EL (cell line): ENCODE measurements around the gene UGT1A7.
A peak's percentile ranks its signal among the peaks of the same experiment; 100 is the strongest.
"Not testable (repeated sequence)": the region's sequence is repeated elsewhere in the genome, so short reads cannot be mapped to it uniquely, and the experiment has no call there.

Experiments
- DNase-seq: peaks from one replicate; pipeline ENCODE4 v3.0.0-alpha.2; 2016

Gene UGT1A7

DNA sequence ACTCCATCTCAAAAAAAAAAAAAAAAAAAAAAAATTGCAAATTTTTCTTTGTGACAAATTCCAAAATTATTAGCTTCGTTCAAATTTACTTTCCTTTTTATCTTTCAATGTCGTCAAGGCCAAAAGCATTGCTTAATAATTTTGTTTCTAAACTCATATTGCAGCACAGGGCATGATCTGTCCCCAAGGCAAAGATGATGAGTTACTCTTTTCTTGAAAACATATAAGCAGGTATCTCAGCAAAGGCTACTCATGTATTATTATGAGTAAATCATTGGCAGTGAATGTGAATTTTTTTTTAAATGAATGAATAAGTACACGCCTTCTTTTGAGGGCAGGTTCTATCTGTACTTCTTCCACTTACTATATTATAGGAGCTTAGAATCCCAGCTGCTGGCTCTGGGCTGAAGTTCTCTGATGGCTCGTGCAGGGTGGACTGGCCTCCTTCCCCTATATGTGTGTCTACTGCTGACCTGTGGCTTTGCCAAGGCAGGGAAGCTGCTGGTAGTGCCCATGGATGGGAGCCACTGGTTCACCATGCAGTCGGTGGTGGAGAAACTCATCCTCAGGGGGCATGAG lies at the start of gene UGT1A7:
Gene UGT1A7, plus strand, starts transcription at position 381 of the 579 bp plus-strand sequence. Its CDS starts 37 bp downstream, at position 418.
- no peak for DNase-seq

DNA sequence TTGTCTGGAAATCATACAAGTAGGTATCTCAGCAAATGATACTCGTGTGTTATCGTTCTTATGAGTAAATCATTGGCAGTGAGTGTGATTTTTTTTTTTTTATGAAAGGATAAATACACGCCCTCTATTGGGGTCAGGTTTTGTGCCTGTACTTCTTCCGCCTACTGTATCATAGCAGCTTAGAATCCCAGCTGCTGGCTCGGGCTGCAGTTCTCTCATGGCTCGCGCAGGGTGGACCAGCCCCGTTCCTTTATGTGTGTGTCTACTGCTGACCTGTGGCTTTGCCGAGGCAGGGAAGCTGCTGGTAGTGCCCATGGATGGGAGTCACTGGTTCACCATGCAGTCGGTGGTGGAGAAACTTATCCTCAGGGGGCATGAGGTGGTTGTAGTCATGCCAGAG lies 45.4 kb upstream of the UGT1A7 start, which contains the start of gene UGT1A10:
Gene UGT1A10, plus strand, starts transcription at position 143 of the 400 bp plus-strand sequence. Its CDS starts 75 bp downstream, at position 218.
- not testable (repeated sequence) for DNase-seq

DNA sequence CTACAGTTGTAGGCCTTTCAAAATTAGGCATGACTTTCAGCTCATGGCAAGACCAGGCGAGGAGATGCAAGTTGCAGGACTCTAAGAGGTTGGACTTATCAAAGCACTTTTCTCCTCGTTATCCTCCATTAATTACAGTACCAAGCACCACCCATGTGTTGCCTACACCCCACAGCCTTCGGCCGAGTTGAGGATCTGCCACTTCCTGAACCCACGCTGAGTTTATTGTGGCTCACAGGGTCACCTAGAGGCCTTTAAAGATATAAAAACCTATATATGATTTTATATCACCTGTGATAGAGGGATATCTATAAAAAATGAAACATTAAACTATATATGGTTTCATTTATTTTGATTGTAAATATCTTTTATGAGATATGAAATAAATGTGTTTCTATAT lies 42.9 kb upstream of the UGT1A7 start:
- no peak for DNase-seq

DNA sequence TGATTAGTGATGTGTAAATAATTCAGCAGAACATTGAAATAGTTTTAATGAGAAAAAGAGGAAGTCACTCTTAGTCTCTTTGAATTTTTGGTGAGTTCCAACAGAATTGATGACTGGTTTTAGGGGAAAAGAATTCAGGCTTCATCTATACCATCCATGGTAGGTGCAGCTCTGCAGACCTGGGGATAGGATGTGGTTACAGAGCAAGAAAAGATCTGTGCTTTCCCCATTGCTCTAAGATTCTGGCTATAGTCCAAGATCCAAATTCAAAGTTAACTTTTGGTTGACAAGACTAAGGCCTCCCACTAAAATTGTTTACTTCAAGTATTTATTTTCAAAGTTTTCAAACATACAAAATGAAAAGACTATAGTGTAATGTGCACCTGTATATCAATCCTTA lies 41.8 kb upstream of the UGT1A7 start:
- no peak for DNase-seq

DNA sequence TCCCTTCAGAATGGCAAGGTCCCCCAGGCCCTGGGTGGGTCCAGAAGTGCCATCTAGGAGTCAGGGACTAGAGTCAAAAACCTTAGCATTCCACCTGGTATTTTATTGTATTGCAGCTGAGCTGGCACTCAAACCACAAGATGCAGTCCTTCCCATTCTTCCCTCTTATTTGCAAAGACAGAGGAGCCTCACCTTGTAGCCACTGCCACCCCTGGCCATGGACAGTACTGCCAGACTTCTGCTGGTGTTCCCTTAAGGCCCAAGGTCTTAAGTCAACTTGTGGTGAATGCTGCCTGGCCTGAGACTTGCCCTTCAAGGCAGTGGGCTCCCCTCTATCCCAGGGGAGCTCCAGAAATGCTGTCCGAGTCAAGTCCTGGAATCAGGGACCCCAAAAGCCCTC lies 38.6 kb upstream of the UGT1A7 start:
- DNase-seq = peak; percentile 2

DNA sequence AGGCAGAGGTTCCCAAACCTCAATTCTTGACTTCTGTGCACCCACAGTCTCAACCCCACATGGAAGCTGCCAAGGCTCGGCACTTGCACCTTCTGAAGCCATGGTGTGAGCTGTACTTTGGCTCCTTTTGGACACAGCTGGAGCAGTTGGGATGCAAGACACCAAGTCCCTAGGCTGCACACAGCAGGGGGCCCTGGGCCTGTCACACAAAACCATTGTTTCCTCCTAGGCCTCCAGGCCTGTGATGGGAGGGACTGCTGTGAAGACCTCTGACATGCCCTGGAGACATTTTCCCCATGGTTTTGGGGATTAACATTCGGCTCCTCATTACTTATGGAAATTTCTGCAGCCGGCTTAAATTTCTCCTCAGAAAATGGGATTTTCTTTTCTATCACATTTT lies 35.7 kb upstream of the UGT1A7 start:
- DNase-seq = not testable (repeated sequence)

DNA sequence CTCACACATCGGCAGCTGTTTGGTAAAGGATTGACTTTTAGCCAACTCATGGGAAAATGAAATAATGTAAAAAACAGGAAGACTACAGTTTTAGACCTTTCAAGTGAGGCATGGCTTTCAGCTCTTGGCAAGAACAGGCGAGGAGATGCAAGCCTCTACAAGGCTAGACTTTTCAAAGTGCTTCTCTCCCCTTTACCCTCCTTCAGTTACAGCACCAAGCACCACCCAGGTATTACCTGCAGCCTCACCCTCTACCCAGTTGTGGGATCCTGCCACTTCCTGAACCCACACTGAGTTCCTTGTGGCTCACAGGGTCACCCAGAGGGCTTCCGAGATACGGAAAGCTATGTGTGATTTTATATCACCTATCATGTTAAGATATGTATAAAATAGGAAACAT lies 30.7 kb upstream of the UGT1A7 start:
- no peak for DNase-seq

DNA sequence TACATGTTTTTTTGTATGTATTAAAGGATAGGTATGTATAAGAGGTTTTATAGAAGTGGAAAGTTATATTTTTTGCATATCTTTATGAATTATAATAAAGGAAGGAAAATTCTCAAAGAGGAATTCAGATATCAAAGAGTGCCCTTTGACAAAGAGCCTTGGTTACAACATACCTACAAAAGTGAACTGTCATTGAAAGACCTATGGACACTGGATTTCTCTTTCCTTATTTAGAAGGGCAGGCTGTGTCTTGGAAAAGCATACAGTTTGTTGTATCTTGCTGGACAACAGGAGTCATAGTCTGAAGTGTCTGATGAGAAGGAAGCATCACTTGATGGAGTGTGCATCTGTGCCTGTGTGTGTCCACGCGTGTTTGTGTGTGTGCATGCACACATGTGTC lies 30.3 kb upstream of the UGT1A7 start:
- no peak for DNase-seq

DNA sequence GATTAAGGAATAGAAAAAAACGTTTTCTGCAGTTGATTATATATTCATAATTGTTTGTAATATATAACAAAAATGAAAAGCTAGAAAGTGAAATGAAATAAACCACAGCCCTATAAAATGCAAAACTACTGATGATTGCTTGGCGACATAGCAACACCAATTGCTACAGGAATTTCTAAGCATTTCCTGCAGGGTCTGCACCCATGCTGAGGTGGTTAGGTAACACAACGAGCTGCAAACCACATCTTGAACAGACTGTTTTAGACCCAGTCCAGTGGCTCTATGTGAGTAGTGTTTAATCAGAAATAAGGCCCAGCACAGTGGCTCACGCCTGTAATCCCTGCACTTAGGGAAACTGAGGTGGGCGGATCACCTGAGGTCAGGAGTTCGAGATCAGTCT lies 27.2 kb upstream of the UGT1A7 start:
- DNase-seq = no peak

DNA sequence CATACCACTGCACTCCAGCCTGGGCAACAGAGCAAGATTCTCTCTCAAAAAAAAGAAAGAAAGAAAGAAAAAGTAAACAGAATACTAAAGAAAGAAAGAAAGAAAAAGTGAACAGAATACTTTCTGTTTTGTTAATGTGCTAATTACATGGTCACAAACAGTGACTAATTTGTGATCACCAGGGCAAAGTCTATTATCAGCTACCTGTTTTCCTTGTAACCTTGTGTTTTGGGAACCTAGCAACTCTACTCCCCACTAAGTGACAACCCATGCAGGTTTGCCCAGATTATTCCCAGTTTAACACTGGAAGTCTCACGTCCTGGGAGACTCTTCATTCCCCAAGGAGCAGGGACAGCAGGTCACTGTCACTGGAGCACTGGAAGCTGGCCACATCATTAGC lies 26.7 kb upstream of the UGT1A7 start:
- DNase-seq = no peak

DNA sequence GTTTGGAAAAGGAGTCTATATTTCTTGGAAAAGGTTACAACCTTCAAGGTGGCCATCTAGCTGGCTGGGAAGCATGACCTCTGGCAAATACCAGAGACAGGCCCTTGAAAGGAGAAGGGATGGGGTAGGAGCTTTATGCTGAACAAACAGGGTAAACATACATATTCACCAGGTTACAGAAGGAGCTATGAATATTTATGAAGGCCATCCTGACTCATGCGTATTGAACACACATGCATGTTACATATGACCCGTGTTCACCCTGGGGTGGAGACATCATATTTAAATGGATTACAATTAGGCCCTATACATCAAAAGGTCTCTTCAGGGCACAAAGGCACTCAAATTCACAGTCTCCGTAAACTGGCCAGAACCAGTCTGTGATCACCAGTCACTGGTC lies 25.8 kb upstream of the UGT1A7 start:
- not testable (repeated sequence) for DNase-seq

DNA sequence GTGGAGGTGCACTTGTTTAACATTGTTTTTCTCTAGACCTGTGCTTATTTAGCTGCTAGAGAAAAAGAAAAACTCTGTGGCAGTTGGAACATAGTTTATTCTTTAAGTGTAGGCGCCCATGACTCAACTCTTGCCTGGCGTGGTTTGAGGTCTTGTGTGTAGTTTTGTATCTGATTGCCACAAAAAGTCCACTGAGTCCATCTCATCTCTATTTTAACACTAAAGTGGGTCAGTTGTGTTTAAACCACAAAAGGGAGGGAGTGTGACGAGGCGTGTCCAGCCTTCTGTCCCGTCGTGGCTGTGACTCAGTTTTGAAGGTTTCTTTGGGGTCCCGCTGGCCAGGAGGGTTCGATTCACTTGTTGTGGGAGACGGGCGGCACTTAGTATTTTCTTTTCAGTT lies 25.3 kb upstream of the UGT1A7 start:
- no peak for DNase-seq

DNA sequence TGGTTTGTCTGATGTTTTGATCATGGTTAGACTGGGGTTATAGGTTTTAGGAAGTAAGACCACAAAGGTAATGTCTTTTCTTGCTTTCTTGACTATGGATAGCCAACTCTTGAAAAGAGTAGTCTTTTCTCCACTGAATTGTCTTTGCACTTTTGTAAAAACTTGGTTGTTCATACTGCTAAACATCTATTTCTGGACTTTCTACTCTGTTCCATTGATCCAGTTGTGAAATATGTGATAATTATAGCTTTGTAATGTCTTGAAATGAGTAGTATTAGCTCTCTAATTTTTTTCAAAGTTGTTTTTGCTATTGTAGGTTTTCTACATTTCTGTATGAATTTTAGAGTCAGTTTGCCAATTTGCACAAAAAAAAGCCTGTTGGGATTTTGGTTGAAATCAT lies 23.1 kb upstream of the UGT1A7 start:
- DNase-seq = no peak

DNA sequence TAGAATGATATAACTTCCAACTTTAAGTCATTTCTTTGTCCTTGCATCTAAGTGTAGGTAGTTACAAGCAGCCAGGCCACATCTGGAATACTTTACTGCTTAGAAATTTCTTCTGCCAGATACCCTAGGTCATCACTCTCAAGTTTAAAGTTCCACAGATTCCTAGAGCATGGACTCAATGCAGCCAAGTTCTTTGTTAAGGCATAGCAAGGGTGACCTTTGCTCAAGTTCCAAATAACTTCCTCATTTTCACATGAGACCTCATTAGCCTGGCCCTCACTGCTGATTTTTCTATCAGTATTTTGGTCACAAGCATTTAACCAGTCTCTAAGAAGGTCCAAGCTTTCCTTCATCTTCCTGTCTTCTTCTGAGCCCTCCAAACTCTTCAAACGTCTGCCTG lies 17.8 kb upstream of the UGT1A7 start:
- no peak for DNase-seq

DNA sequence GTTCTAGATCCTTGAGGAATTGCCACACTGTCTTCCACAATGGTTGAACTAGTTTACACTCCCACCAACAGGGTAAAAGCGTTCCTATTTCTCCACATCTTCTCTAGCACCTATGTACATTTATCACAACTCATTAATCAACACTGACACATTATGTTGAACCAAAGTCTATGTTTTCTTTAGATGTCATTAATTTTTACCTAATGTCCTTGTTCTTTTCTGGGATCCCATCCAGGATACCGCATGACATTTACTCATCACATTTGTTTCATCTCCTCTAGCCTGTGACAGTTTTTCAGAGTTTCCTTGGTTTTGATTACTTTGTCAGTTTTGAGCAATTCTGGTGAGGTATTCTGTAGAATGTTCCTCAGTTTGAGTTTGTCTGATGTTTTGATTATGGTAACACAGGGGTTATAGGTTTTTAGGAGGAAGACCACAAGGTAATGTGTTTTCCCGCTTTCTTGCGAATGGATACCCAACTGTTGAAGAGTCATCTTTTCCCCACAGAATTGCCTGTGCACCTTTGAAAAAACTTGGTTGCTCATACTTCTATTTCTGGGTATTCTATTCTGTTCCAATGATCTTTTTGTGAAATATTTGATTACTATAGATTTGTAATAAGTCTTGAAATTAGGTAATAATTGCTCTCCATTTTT lies 13.0 kb upstream of the UGT1A7 start:
- no peak for DNase-seq

DNA sequence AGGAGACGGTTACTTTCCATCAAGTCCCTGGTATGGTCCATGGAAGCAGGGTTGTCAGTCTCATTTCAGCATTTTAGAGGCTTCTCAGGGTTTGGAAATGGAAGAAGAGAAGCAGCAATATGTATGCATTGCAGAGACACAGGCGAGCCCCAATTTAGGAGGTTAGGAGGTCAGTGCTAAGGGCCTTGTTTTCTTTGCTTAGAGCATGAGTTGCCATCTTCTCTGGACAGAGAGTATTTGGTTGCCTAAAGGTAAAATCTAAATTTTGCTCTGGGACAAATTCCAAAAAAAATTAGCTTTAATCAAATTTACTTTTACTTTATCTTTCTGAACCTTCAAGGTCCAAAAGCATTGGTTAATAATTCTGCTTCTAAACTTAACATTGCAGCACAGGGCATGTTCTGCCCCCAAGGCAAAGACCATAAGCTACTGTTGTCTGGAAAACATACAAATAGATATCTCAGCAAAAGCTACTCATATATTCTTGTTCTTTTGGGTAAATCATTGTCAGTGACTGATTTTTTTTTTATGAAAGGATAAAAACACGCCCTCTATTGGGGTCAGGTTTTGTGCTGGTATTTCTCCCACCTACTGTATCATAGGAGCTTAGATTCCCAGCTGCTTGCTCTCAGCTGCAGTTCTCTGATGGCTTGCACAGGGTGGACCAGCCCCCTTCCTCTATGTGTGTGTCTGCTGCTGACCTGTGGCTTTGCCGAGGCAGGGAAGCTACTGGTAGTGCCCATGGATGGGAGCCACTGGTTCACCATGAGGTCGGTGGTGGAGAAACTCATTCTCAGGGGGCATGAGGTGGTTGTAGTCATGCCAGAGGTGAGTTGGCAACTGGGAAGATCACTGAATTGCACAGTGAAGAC lies 10.2 kb upstream of the UGT1A7 start, which contains the start of gene UGT1A9:
Gene UGT1A9, plus strand, starts transcription at position 609 of the 872 bp plus-strand sequence. Its CDS starts 37 bp downstream, at position 646.
- DNase-seq = no peak

DNA sequence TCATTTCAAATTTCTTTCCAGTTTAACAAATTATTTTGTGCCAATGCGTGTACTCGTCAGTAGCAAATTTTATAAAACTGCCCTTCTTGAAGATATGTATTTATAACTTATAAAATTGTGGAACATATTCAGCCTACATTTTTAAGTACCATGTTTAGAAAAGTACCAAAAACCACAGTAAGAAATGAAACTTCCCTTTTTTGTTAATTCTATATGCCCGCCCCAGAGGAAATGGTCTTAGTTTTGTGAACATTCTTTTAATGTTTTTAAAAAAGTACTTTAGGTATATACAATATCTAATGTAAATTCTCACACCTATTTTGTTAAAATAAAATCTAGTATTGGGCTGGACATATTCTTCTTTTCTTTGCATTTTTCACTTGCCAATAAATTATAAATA lies 8.8 kb upstream of the UGT1A7 start:
- DNase-seq = no peak

DNA sequence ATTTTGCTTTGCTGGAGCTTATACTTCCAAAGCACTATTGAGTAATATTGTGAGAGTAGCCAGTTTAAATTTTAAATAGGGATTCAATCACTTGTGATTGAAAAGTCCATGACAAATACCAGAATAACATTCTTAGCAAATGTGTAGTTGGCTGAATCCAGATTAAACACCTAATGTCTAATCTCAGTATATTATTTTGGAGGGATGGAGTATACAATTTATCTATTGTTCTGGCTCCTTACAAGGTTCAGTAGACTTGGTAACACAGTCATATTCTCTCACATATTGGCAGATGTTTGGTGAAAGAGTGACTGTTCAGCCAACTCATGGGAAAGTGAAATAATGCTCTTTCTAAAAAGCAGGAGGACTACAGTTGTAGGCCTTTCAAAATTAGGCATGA lies 7.8 kb upstream of the UGT1A7 start:
- no peak for DNase-seq

DNA sequence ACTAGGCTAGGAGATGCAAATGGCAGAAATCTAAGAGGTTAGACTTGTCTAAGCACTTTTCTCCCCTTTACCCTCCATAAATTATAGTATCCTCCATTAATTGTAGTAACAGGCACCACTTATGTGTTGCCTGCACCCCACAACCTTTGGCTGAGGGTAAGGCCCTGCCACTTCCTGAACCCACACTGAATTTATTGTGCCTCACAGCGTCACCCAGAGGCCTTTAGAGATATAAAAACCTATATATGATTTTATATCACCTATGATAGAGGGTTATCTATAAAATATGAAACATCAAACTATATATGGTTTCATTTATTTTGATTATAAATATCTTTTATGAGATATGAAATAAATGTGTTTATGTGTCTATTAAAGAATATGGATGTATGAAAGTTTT lies 7.4 kb upstream of the UGT1A7 start:
- no peak for DNase-seq

DNA sequence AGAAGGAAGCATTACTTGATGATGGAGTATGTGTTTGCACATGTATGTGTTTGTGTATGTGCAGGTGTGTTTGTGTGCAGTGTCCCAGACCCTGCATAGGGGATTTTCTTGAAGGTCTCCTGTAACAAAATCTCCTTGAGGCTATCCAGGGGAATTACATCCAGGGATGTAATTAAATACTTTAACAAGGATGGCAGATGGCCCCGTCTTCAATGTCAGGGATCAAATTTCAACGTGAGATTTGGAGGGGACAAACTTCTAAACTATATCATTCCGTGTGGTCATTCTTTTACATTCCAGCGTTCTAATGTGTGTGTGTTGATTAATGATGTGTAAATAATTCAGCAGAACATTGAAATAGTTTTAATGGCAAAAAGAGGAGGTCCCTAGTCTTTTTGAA lies 6.7 kb upstream of the UGT1A7 start:
- no peak for DNase-seq

DNA sequence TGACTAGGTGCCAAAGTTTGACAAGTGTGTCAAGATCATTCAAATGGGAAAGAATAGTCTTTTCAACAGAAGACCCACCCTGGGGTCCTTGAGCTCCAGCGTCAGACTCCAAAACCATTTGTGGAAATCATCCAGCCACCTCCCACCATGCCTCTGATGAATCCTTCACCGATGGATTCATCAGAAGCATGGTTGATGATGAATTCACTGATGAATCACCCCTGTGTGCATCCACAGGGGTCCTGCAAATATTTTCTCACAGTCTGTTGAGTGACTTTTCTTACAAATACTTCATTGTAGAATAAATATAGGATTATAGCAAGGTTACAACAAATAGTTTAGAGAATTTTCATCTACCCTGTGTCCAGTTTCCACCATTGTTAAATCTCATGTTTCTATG lies 5.7 kb upstream of the UGT1A7 start:
- peak; percentile 1 for DNase-seq

DNA sequence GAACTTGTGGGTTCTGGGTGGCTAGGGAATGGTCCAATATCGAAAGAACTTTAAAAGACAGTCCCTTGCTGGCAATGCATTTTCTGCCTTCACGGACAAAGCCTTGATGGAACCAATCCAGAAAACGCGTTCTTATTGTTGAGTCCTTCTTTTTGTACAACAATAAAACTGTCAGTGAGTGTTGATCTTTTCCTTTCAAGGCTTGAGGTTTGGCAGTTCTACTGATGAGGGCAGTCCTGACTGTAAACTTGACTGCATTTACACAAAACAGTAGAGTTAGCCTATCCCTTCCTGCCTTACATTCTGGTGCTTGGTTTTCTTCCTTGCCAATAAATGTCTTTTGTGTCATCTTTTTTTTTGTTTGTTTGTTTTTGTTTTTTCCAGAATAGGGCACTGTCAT lies 2.5 kb upstream of the UGT1A7 start:
- DNase-seq = no peak

DNA sequence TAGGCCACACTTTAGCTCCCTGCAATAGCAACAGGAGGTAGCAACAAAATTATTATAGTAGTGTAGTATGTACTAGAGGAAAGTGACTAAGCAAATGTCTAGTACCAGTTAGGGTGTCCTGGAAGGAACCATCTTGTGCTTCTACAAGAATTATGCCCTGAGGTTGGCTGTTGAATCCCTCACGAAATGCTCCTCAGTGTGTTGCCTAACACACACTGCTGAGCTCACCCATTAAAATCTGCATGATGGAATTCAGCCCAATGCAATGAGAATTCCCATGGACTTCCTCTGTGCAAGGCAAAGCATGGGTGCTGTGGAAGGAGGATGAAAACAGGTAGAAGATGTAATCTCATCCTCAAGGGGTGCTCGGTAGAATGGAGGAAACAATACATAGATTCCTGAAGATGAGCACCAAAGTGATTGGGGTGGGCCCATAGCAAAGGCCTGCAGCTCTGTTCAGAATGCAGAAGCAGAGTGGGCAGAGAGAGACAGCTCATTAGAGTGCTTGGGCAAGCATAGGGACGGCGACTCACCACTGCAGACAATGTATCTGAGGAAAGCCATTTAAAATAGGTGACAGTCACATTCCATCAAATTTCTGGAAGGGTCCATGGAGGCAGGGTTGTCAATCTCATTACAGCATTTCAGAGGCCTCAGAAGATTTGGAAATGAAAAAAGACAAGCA lies 1.2 kb upstream of the UGT1A7 start:
- no peak for DNase-seq
